Activated CD8-positive, alpha-beta memory T cell treated with anti-CD3 and anti-CD28 coated beads, Interleukin-2, amount 10 ng/mL, durations not matched to agents 7 days and 5 days (primary cell): Measurements from ENCODE around the gene PPP3R1. TPM values are rescaled to one million over a fixed set of nuclear protein-coding genes. Genes with fewer than 3 reads are reported as not detected.
A peak's percentile ranks its signal among the peaks of the same experiment; 100 is the strongest.

ENCODE experiments used
- ATAC-seq: fragments of 150-1000 bp; cut with Tn5 transposase; one replicate; pipeline ENCODE4 v1.10.0; 2021; ENCODE audit warnings: moderate library complexity
- CTCF ChIA-PET: fragments of 350-600 bp; sonication (Branson Sonifier 250); formaldehyde crosslinking; loops from one replicate; lab custom pipeline; 2021; ENCODE audit warnings: antibody characterized with exemption; lab: Charles Lee
- DNase-seq: peaks from one replicate; pipeline ENCODE4 v3.0.0-alpha.2; 2020
- H3K27ac Mint-ChIP-seq: one replicate; pipeline ENCODE4 v1.8.0; 2021; ENCODE audit warnings: mild to moderate bottlenecking, mixed read lengths
- H3K27me3 Mint-ChIP-seq: one replicate; pipeline ENCODE4 v1.8.0; 2021; ENCODE audit warnings: mixed read lengths
- H3K36me3 Mint-ChIP-seq: one replicate; pipeline ENCODE4 v1.8.0; 2021; ENCODE audit warnings: mild to moderate bottlenecking, mixed read lengths
- H3K4me1 Mint-ChIP-seq: one replicate; pipeline ENCODE4 v1.8.0; 2021; ENCODE audit warnings: mixed read lengths
- H3K4me3 Mint-ChIP-seq: one replicate; pipeline ENCODE4 v1.8.0; 2021; ENCODE audit warnings: mild to moderate bottlenecking, moderate library complexity, mixed read lengths
- H3K9me3 Mint-ChIP-seq: one replicate; pipeline ENCODE4 v1.8.0; 2022; ENCODE audit warnings: low read depth, mixed read lengths
- total RNA-seq, 2 experiments: library from RNA; stranded (reverse); gene quantifications; one replicate each; pipeline ENCODE4 v1.2.3, GENCODE V29; 2021

PPP3R1 gene
- total RNA-seq, 2 experiments from 2014 or later = 58.6 to 86.4 TPM

DNA sequence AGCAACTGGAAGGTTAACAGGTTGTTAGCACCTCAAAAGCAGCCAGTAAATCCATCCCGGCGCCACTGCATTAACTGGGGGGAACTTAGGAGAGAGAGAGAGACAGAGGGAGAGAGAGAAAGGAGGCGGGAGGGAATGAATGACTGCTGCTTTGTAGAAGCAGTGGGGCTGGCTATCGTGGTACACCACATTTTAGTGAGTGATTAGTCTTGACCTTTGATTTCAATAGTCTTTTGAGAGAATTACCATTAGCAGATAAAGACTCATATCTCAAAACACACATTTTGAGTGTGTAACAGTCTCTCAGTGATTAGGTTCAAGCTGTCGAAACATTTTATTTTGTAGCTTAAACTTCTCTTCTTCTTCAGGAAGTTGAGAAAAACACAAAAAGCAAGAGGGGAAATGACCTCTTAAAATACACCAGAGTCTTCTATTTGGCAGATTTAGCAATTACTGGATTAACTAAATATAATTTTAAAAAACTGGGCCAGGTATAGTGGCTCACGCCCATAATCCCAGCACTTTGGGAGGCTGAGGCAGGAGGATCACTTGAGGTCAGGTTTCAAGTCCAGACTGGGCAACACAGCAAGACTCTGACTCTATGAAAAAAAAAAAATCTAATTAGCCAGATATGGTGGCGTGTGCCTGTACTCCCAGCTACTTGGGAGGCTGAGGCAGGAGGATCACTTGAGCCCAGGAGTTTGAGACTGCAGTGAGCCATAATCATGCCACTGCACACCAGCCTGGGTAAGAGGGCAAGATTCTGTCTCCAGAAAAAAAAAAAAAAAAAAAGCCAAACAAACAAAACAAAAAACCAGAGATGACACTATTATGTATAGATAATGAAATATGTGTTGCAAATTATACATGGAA, 116.6 kb downstream of the PPP3R1 start:
- ATAC-seq = no peak
- no peak for DNase-seq
- Mint-ChIP-seq H3K36me3 (peaks cover 2% of the 10 kb centered on the region), H3K27ac (peak overlapping the region; percentile 34), H3K27me3 (no peaks in the 10 kb centered on the region), H3K4me3 (no peak overlapping the region), H3K4me1 (no peaks in the 10 kb centered on the region), H3K9me3 (no peaks in the 10 kb centered on the region)
- CTCF ChIA-PET = interaction anchor here (0.9 kb wide), 1 partner anchor 90 kb away, joined by 3 read pairs; no protein-coding TSS in a partner anchor

DNA sequence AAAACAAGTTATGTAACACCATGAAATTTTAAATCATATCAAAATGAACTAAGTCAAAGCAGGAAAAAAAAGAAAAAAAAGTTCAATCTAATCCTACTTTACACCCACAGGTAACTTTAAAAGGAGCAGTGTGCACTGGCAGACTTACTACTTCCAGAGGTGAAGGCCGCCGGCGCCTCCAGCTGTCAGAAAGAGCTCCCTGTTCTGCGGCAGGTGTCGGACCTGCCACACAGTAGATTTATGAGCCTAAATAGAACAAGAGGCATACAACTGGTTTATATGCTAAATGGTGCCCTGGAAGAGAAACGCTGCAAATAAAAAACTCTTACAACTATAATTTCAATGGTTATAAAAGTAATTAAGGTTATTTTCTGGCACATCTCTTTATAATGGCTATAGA, 117.8 kb downstream of the PPP3R1 start:
- no peak for ATAC-seq
- H3K27me3 Mint-ChIP-seq = no peaks in the 10 kb centered on the region
- H3K27ac Mint-ChIP-seq = no peak overlapping the region
- H3K9me3 Mint-ChIP-seq = no peaks in the 10 kb centered on the region
- no peak for DNase-seq
- H3K4me3 Mint-ChIP-seq = no peak overlapping the region
- CTCF ChIA-PET = interaction anchor here (3.0 kb wide), 1 partner anchor 12 kb away, joined by 8 read pairs; no protein-coding TSS in a partner anchor
- H3K36me3 Mint-ChIP-seq = peaks cover 2% of the 10 kb centered on the region
- no peaks in the 10 kb centered on the region for H3K4me1 Mint-ChIP-seq

DNA sequence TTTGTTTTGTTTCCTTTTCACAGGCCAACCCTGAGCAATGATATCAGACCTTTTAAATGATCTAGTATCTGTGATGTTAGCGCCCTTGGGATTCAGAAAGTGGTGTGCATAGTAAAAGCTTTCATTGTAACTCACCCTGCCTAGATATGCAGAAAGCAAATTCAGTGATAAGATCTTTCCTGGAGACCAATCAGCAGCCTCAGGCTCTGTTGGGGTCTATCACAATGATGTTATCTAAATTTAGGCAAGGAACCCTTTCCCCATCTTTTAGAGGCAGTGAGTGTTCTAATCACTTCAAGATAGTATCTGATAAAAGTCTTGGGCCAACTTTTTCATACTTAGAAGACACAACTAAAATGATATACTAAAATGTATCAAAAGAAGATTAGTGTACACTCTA, 118.2 kb downstream of the PPP3R1 start:
- no peak overlapping the region for H3K4me3 Mint-ChIP-seq
- H3K9me3 Mint-ChIP-seq = no peaks in the 10 kb centered on the region
- no peaks in the 10 kb centered on the region for H3K4me1 Mint-ChIP-seq
- no peak overlapping the region for H3K27ac Mint-ChIP-seq
- ATAC-seq (no peak), DNase-seq (no peak)
- H3K36me3 Mint-ChIP-seq = peaks cover 2% of the 10 kb centered on the region
- CTCF ChIA-PET = interaction anchor here (3.0 kb wide), 1 partner anchor 12 kb away, joined by 8 read pairs; no protein-coding TSS in a partner anchor
- no peaks in the 10 kb centered on the region for H3K27me3 Mint-ChIP-seq

Other genes with a start within 250 kb of the PPP3R1 start
- gene C1D, start 189.5 kb downstream of the PPP3R1 start, total RNA-seq = 10 to 100 TPM; 22.1 to 24.1 TPM
- 10 to 100 TPM; 10.5 to 15.1 TPM for gene PNO1, start 94.6 kb downstream of the PPP3R1 start, total RNA-seq
- gene CNRIP1, start 67.4 kb upstream of the PPP3R1 start, total RNA-seq = not detected
- gene PLEK, start 112.8 kb upstream of the PPP3R1 start, total RNA-seq = 10 to 100 TPM; 31.8 to 42.5 TPM
- 1 to 10 TPM; 3.3 to 3.4 TPM for gene FBXO48, start 214.8 kb upstream of the PPP3R1 start, total RNA-seq
- gene APLF, start 215.1 kb upstream of the PPP3R1 start, total RNA-seq = 1 to 10 TPM; 3.0 to 3.3 TPM